ENCODE data around the gene COX6B1.

COX6B1 gene

GRCh38 chr19:35620001-35620400 lies 28.1 kb upstream of the COX6B1 start:
- DNase-seq (ENCODE audit: low spot score) = no peak
- no peak for TF ChIP-seq CTCF (IDR thresholded peaks at IDR 0.05; ENCODE audit: borderline replicate concordance, control extremely low read depth, extremely low read depth, insufficient read depth, missing control alignments)
- in situ Hi-C loops (cut with MboI; ENCODE audit: low sequenced_read_pairs, unreplicated experiment) = no loop called here

GRCh38 chr19:35621708-35622107 lies 26.4 kb upstream of the COX6B1 start:
- in situ Hi-C loops (cut with MboI; ENCODE audit: low sequenced_read_pairs, unreplicated experiment) = no loop called here
- TF ChIP-seq CTCF (IDR thresholded peaks at IDR 0.05; ENCODE audit: borderline replicate concordance, control extremely low read depth, extremely low read depth, insufficient read depth, missing control alignments) = no peak
- DNase-seq (ENCODE audit: low spot score) = no peak

GRCh38 chr19:35622750-35623149 lies 25.4 kb upstream of the COX6B1 start:
- TF ChIP-seq CTCF (IDR thresholded peaks at IDR 0.05; ENCODE audit: borderline replicate concordance, control extremely low read depth, extremely low read depth, insufficient read depth, missing control alignments) = no peak
- no peak for DNase-seq (ENCODE audit: low spot score)
- in situ Hi-C loops (cut with MboI; ENCODE audit: low sequenced_read_pairs, unreplicated experiment) = no loop called here

- no peak for DNase-seq (ENCODE audit: low spot score)
- in situ Hi-C loops (cut with MboI; ENCODE audit: low sequenced_read_pairs, unreplicated experiment) = no loop called here
- no peak for TF ChIP-seq CTCF (IDR thresholded peaks at IDR 0.05; ENCODE audit: borderline replicate concordance, control extremely low read depth, extremely low read depth, insufficient read depth, missing control alignments)
Observed at GRCh38 chr19:35623327-35624010, 24.7 kb upstream of the COX6B1 start.

- DNase-seq (ENCODE audit: low spot score) = no peak
- TF ChIP-seq CTCF (IDR thresholded peaks at IDR 0.05; ENCODE audit: borderline replicate concordance, control extremely low read depth, extremely low read depth, insufficient read depth, missing control alignments) = no peak
- in situ Hi-C loops (cut with MboI; ENCODE audit: low sequenced_read_pairs, unreplicated experiment) = no loop called here
Observed at GRCh38 chr19:35628264-35628564, 19.9 kb upstream of the COX6B1 start.

GRCh38 chr19:35628565-35629331 lies 19.4 kb upstream of the COX6B1 start, which contains the start of gene RBM42:
Gene RBM42 (plus strand): TSS chr19:35629036. CDS start chr19:35629154, 118 bp downstream.
- no peak for TF ChIP-seq CTCF (IDR thresholded peaks at IDR 0.05; ENCODE audit: borderline replicate concordance, control extremely low read depth, extremely low read depth, insufficient read depth, missing control alignments)
- peak; percentile 98 for DNase-seq (ENCODE audit: low spot score)

More at GRCh38 chr19:35628565-35629331, 19.4 kb upstream of the COX6B1 start, which contains the start of gene RBM42:
- in situ Hi-C loops (cut with MboI; ENCODE audit: low sequenced_read_pairs, unreplicated experiment) = no loop called here

Measured in GM13976 (cell line).